ENCODE measurements around the gene AGBL3.

Gene AGBL3

GRCh38 chr7:135094472-135095237 is 108.3 kb downstream of the AGBL3 start:
- Histone ChIP-seq H3K4me3 (ENCODE audit: low read depth in 1 of 2, low read length in 2 of 2) (no peak overlapping the region), H3K9ac (ENCODE audit: low read depth, low read length) (no peak overlapping the region), H3K27ac (ENCODE audit: low read length) (no peak overlapping the region), H4K20me1 (ENCODE audit: insufficient read depth, low read length) (no peaks in the 10 kb centered on the region), H3K4me2 (ENCODE audit: insufficient read depth, low read length) (no peak overlapping the region), H3K9me3 (ENCODE audit: insufficient read depth, low read length, severe bottlenecking) (no peaks in the 10 kb centered on the region), H3K36me3 (ENCODE audit: insufficient read depth, low read length) (no peaks in the 10 kb centered on the region), H2AFZ (ENCODE audit: low read depth, low read length) (no peak overlapping the region), H3K79me2 (ENCODE audit: insufficient read depth, low read length) (no peaks in the 10 kb centered on the region), H3K27me3 (ENCODE audit: insufficient read depth, low read length, poor library complexity) (no peaks in the 10 kb centered on the region), H3K4me1 (ENCODE audit: insufficient read depth, low read length) (no peaks in the 10 kb centered on the region)
- TF ChIP-seq EZH2 (IDR thresholded peaks at IDR 0.05; ENCODE audit: borderline replicate concordance, low read depth, low read length, severe bottlenecking) (no peak), CTCF (IDR thresholded peaks at IDR 0.05; ENCODE audit: borderline replicate concordance, extremely low read depth, low read length, poor library complexity, severe bottlenecking) (no peak)
- no peak for DNase-seq
- no peak for ATAC-seq (ENCODE audit: insufficient read depth, low read depth)

DNA sequence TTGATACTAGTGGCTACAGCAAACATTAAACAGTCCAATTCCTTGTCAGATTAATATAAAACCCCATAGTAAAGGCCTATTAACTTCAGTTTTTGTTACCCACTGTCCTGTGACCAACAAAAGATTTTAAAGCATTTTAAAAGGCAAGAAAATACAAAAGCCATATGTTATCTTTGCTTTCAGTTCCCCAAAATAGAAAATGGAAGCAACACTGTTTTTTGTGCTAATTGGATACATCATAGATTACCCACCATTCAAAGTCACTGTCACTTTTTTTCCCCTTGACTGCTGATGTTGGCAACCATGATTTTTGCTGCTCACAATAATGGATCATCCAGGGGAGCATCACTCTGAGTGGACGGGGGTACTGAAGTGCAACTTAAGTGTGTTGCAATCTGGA is 109.1 kb downstream of the AGBL3 start:
- Histone ChIP-seq H3K36me3 (ENCODE audit: insufficient read depth, low read length) (no peaks in the 10 kb centered on the region), H3K27ac (ENCODE audit: low read length) (no peak overlapping the region), H2AFZ (ENCODE audit: low read depth, low read length) (no peak overlapping the region), H3K4me3 (ENCODE audit: low read depth in 1 of 2, low read length in 2 of 2) (no peak overlapping the region), H3K4me1 (ENCODE audit: insufficient read depth, low read length) (no peaks in the 10 kb centered on the region), H4K20me1 (ENCODE audit: insufficient read depth, low read length) (no peaks in the 10 kb centered on the region), H3K27me3 (ENCODE audit: insufficient read depth, low read length, poor library complexity) (no peaks in the 10 kb centered on the region), H3K9me3 (ENCODE audit: insufficient read depth, low read length, severe bottlenecking) (no peaks in the 10 kb centered on the region), H3K9ac (ENCODE audit: low read depth, low read length) (no peak overlapping the region), H3K79me2 (ENCODE audit: insufficient read depth, low read length) (no peaks in the 10 kb centered on the region), H3K4me2 (ENCODE audit: insufficient read depth, low read length) (no peak overlapping the region)
- TF ChIP-seq EZH2 (IDR thresholded peaks at IDR 0.05; ENCODE audit: borderline replicate concordance, low read depth, low read length, severe bottlenecking) (no peak), CTCF (IDR thresholded peaks at IDR 0.05; ENCODE audit: borderline replicate concordance, extremely low read depth, low read length, poor library complexity, severe bottlenecking) (no peak)
- ATAC-seq (ENCODE audit: insufficient read depth, low read depth) (no peak), DNase-seq (no peak)

GRCh38 chr7:135098391-135098790 is 112.1 kb downstream of the AGBL3 start:
- Histone ChIP-seq H3K4me3 (ENCODE audit: low read depth in 1 of 2, low read length in 2 of 2) (no peak overlapping the region), H3K27me3 (ENCODE audit: insufficient read depth, low read length, poor library complexity) (no peaks in the 10 kb centered on the region), H3K27ac (ENCODE audit: low read length) (no peak overlapping the region), H2AFZ (ENCODE audit: low read depth, low read length) (no peak overlapping the region), H3K4me1 (ENCODE audit: insufficient read depth, low read length) (no peaks in the 10 kb centered on the region), H3K9ac (ENCODE audit: low read depth, low read length) (no peak overlapping the region), H3K4me2 (ENCODE audit: insufficient read depth, low read length) (no peak overlapping the region), H3K36me3 (ENCODE audit: insufficient read depth, low read length) (no peaks in the 10 kb centered on the region), H3K9me3 (ENCODE audit: insufficient read depth, low read length, severe bottlenecking) (no peaks in the 10 kb centered on the region), H4K20me1 (ENCODE audit: insufficient read depth, low read length) (no peaks in the 10 kb centered on the region), H3K79me2 (ENCODE audit: insufficient read depth, low read length) (no peaks in the 10 kb centered on the region)
- no peak for TF ChIP-seq CTCF (IDR thresholded peaks at IDR 0.05; ENCODE audit: borderline replicate concordance, extremely low read depth, low read length, poor library complexity, severe bottlenecking)
- ATAC-seq (ENCODE audit: insufficient read depth, low read depth), result no peak
- no peak for DNase-seq

Data from DND-41 (cell line).